ENCODE measurements around the gene ADRB2. TPM values are rescaled to one million over a fixed set of nuclear protein-coding genes. Genes with fewer than 3 reads are reported as not detected.

ADRB2 gene
- total RNA-seq = 2.9 and 9.4 TPM in 2 replicates

DNA sequence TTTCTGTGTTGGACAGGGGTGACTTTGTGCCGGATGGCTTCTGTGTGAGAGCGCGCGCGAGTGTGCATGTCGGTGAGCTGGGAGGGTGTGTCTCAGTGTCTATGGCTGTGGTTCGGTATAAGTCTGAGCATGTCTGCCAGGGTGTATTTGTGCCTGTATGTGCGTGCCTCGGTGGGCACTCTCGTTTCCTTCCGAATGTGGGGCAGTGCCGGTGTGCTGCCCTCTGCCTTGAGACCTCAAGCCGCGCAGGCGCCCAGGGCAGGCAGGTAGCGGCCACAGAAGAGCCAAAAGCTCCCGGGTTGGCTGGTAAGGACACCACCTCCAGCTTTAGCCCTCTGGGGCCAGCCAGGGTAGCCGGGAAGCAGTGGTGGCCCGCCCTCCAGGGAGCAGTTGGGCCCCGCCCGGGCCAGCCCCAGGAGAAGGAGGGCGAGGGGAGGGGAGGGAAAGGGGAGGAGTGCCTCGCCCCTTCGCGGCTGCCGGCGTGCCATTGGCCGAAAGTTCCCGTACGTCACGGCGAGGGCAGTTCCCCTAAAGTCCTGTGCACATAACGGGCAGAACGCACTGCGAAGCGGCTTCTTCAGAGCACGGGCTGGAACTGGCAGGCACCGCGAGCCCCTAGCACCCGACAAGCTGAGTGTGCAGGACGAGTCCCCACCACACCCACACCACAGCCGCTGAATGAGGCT, at the start of gene ADRB2:
Gene ADRB2 (plus strand): TSS at position 559 of the 686 bp plus-strand sequence. CDS start 221 bp downstream, outside the sequence.

Other genes with a start within 250 kb of the ADRB2 start
- not detected in 2 replicates for gene HTR4, start 172.1 kb upstream of the ADRB2 start, total RNA-seq
- gene SH3TC2, start 236.5 kb downstream of the ADRB2 start, total RNA-seq = 8.6 and 16.4 TPM in 2 replicates